ENCODE data around the gene MARCHF6. TPM values are rescaled to one million over a fixed set of nuclear protein-coding genes. Genes with fewer than 3 reads are reported as not detected.

MARCHF6 gene
- total and polyA plus RNA-seq, 2 experiments from 2014 or later, result 70.8 to 77.5 TPM

- Histone ChIP-seq H3K27me3 (ENCODE audit: insufficient read depth) (peaks cover 10% of the 10 kb centered on the region), H3K4me2 (peak overlapping the region; percentile 94), H3K4me3 (peak overlapping the region; percentile 82), H3K36me3 (ENCODE audit: insufficient read depth) (no peaks in the 10 kb centered on the region), H3K79me2 (replicated peaks; ENCODE audit: insufficient read depth) (peaks cover 28% of the 10 kb centered on the region), H4K20me1 (replicated peaks; ENCODE audit: insufficient read depth) (peaks cover 8% of the 10 kb centered on the region; the same call in 1 of the 2 replicates), H3K9me2 (ENCODE audit: insufficient read depth) (no peaks in the 10 kb centered on the region), H2AFZ (no peak overlapping the region), H3F3A (replicated peaks; ENCODE audit: low read depth) (peaks cover 4% of the 10 kb centered on the region; the same call in 1 of the 2 replicates), H3K4me1 (ENCODE audit: insufficient read depth) (peaks cover 14% of the 10 kb centered on the region), H3K27ac (ENCODE audit: low read depth) (no peak overlapping the region)
- TF ChIP-seq ZNF331 (CRISPR knock-in tag; IDR thresholded peaks at IDR 0.05; ENCODE audit: low read depth) (no peak), ZNF462 (CRISPR knock-in tag; IDR thresholded peaks at IDR 0.05) (no peak), REST (IDR thresholded peaks at IDR 0.05; ENCODE audit: unreplicated experiment) (no peak), NANOG (IDR thresholded peaks at IDR 0.05; ENCODE audit: borderline replicate concordance) (no peak), ETS1 (IDR thresholded peaks at IDR 0.05) (no peak), EZH2phosphoT487 (IDR thresholded peaks at IDR 0.05; ENCODE audit: unreplicated experiment) (no peak), ZNF114 (CRISPR knock-in tag; IDR thresholded peaks at IDR 0.05) (no peak), CTCF (conservative IDR thresholded peaks at IDR 0.05; ENCODE audit: low read depth in 2 of 2) (no peak), JUNB (IDR thresholded peaks at IDR 0.05; ENCODE audit: unreplicated experiment) (no peak), STAT1 (IDR thresholded peaks at IDR 0.05; ENCODE audit: unreplicated experiment) (no peak)
- Mint-ChIP-seq H3K9me3 (no peaks in the 10 kb centered on the region), H3K4me1 (peaks cover 27% of the 10 kb centered on the region), H3K27me3 (ENCODE audit: insufficient read depth, low read depth, poor library complexity) (peaks cover 15% of the 10 kb centered on the region), H3K27ac (no peak overlapping the region), H3K4me3 (peak overlapping the region; percentile 90), H3K36me3 (ENCODE audit: low read depth) (no peaks in the 10 kb centered on the region; the same call in 2 of the 3 replicates)
- DNase-seq (ENCODE audit: low spot score) (no peak), ATAC-seq (no peak)
Measured at GRCh38 chr5:10351919-10352318, 1.6 kb upstream of the MARCHF6 start.

Data from GM23338 (cell line).